Measurements from ENCODE around the gene ENPP6.
A peak's percentile ranks its signal among the peaks of the same experiment; 100 is the strongest.

ENPP6 gene

DNA sequence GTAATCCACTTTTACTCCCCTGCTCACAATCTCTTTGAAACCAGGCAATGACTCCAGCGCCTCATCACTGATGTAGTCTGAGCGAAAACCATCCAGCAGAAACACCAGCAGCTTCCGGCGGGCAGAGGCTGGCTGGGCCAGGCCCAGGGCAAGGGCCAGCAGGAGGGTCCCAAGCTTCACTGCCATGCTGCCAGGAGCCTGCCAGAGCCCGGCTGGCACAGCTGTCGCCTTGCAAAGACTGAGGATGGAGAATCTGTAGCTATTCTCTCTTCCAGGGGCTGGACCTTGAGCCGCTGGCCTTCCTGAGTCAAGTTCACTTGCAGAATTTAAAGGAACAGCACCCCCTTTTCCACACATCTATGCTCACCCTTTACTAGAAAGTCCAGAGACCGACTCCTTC is at the start of gene ENPP6:
TSS of gene ENPP6 (minus strand) at position 240 of the 400 bp plus-strand sequence. CDS start at position 186, 54 bp downstream.
- Histone ChIP-seq H3K4me3 (no peak within 1 kb of the TSS), H3K27ac (no peak within 1 kb of the TSS)

DNA sequence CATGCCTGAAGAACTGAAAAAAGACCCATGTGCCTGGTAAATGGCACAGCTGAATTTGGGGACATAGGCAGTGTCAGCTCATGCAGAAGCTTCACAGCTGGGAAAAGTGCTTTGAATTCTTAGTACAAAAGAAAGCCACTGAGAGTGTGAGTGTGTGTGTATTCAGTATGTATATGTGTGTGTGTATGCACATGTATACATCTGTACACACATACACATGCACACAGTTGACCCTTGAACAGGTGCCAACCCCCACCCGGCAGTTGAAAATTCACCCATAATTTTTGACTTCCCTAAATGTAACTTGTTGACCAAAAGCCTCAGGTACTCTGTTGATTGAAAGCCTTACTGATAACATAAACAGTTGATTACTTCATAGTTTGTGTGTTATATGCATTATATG is 49.5 kb upstream of the ENPP6 start:
- H3K27ac ChIP-seq: peak overlapping the region in 15 of 21 experiments; percentile 35 to 98 (median 84)
- H3K4me3 ChIP-seq: peak overlapping the region in 1 of 7 experiments; percentile 43

DNA sequence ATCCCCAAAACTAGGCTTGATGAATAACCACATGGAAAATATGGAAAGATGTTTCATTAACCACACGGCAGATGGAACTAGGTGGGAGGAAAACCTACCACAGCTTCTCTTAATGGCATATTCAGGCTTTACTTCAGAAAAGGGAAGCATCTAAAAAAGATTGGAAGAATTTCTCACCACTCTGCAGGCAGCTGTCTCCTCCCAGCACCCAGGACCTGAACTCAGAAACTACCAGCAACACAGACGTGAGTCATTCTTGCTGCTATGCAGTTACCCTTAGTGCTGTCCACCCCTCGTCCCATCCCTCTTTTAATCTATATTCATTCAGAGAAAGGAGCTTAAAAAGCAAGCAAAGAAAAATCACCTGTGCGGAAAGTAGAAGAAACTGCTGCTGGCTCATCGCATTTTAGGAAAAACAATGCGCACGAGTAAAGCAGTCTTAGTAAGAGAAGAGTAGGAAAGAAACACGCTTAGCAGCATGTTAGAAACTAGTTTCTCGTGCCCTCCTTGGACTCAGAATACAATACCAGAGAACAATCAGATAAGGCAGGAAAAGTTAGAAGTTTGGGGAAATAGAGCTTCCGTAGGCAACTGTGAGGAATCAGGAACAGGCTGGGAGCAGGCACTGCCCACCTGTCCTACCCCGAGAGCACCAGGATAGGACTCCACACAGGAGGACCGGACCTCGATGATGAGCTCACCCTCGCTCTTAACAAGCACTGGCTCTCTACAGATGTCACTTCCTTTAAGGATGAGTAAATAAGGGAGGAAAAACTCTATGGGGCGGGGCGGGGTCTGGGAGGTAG is 48.1 kb upstream of the ENPP6 start:
- H3K27ac ChIP-seq: peak overlapping the region in 9 of 21 experiments; percentile 1 to 98 (median 37)
- H3K4me3 ChIP-seq: no peak overlapping the region

DNA sequence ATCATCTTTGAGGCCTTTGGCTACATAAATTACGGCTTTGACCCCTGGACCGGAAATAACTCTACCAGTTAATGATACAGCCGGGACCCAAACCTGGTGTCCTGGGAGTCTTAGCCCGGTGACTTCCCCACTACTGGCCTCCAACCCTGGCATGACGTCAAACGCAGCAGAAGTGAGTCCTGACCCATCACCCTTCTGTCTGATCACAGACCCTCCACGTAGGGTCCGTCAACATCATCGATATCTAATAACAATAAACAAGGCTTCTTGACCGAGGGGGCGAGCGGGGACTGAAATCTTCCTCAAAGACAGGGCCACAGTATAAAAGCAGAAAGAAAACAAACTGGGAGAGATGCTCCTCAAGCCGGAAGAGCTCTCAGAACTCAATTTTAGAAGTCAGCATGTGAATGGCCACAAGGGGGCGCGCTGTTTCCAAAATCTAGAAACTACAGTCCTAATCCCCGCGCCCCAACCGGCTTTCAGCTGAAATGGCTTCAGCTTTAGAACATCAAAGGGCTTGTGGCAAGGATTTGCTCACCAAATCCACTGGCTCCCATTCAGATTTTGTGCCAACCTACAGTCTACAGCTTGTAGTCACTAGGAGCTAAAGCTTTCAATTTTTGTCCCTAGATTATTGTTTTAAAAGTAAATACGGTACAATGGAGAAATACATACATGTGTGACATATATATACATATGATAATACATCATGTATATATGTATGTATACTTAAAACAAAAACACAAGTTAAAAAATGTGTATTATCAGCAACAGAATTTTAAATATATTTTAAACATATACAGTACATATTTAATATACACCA is 46.4 kb upstream of the ENPP6 start:
- Histone ChIP-seq H3K27ac (no peak overlapping the region), H3K4me3 (no peak overlapping the region)

DNA sequence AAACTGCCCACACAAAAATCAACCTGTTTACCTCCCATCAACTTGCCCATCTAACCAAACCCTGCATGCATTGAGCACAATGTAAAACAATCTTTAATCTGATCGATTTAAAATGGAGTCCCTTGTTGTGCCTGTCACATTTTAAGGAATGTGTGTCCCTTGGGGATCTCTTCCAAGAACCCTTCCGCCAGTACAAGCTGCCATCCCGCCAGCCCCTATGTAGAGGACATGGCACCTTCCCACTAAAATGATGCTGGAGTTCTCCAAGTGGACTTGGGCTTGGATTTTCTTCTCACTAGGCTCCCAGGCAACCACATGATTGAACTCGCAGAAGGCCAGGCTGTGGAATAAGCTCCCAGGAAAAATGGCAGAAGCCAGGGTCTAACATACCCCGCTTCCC is 45.8 kb upstream of the ENPP6 start:
- no peak overlapping the region for H3K4me3 ChIP-seq
- H3K27ac ChIP-seq: no peak overlapping the region

DNA sequence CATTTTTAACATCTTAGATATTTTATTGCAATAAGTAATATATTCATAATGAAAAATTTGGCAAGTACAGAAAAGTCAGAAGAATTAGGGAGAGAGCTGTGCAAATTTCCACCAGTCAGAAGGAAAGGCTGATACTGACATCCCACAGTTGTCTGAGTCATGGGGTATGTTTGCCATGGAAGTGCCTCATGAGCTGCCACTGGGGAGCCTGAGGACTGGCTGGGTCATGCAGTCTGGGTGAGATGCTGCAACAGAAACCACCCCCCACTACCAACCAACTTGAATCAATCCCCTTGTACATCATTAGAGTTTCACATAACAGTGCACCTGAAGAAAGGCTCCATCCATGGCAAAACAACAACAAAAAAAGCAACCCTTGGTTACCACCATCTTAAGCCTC is 45.2 kb upstream of the ENPP6 start:
- H3K27ac ChIP-seq: no peak overlapping the region
- no peak overlapping the region for H3K4me3 ChIP-seq

DNA sequence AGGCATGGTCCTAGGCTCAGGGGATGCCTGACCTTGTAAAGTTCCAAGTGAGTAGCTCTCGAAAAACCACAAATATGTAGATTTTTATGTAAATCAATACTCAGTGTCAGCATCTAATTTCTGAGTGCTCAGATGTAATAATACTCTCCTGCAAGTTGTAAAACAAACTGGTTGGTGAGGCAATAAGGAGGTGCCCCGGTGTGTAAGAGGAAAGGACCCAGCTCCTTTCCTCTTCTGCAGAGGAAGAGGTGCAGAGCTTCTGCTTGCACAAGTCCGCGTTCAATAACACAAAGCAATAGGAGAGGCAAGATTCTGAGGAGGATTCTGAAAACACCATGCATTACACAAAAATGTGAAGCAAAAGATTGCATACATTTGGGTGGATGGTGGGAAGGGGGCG is 43.6 kb upstream of the ENPP6 start:
- H3K27ac ChIP-seq: no peak overlapping the region
- H3K4me3 ChIP-seq: no peak overlapping the region

DNA sequence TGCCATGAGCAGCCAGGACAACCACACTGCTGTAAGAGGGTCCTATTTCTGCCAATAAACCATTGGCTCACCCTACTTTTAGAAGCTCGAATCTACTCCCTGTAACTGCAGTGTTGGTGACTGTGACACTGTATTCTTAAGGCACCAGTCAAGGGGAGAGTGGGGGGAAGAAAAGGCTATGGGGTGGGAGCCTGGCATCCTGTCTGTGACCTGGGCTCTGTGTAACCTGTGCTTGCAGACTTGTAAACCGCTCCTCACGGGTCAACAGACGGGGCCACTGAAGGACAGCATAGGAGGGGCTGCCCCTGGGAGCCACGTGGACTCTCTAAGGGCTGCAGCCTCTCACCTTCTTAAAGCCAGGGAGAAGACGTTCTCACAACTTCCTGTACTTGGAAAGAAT is 42.2 kb upstream of the ENPP6 start:
- no peak overlapping the region for H3K4me3 ChIP-seq

DNA sequence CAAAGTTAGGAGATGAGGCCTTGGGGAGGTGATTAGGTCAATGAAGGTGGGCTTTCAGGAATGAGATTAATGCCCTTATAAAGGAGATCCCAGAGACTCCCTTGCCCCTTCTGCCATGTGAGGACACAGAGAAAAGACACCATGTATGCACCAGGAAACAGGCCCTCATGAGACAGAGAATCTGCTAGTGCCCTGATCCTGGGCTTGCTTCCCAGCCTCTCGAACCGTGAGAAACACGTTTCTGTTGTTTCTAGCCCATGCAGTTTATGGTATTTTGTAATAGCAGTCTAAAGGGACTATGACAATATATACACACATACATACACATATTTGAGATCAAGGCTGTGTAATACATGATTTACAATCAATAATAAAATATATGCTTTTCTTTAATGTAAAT is 41.4 kb upstream of the ENPP6 start:
- Histone ChIP-seq H3K27ac (no peak overlapping the region), H3K4me3 (no peak overlapping the region)

More for the DNA sequence above, 42.2 kb upstream of the ENPP6 start:
- H3K27ac ChIP-seq: no peak overlapping the region

DNA sequence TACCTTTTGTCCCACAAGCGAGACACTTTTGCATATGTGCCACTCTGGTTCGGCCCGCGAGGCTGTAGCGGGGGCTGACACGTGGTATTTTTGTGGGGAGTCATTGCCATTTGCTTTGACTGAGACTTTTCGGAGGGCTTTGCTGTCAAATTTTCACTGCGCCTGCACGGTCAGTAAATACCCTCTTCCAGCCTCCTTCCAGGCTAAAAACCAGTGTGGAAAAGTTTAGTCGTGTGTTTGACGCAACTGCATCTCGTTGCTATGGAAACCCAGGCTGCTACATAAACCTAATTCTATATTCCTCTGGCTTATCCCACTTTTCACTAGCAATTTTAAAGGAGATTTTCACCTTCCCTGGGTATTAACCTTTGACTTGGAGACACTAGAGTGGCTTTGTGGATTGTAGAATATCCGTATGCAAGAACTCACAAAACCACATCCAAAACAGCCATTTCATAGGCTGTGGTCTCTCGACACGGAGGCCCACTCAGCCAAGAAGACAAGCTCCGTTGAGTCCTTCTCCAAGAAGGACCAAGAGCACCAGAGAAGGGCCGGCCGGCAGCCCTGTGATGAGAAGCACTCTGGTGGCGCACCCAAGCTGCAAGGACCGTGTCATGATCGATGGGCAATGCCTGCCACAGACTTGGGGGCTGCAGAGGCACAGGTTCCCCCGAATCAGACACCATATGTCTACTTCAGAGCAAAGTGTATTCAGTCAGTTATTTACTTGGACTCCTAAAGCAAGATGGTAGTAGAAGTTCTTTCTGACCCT is 38.4 kb upstream of the ENPP6 start:
- H3K4me3 ChIP-seq: no peak overlapping the region
- H3K27ac ChIP-seq: no peak overlapping the region

DNA sequence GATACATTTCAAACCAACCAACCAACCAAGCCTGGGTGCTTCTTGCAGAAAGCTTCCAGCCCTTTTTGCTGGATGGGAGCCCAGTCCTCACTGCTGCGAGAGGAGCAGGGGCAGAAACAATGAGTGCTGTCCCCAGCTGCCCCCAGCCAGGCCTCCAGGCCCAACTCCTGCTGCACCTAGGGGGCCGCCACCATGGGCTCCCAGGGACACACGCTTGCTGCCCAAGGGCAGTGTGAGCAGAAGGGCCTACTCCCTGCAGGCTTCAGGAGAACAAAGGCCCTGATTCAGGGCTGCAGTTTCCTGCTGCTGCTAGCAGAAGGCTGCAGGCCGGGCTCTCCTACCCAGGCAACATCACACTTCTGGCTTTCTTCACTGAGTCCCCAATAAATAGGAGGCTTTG is 37.7 kb upstream of the ENPP6 start:
- no peak overlapping the region for H3K27ac ChIP-seq

DNA sequence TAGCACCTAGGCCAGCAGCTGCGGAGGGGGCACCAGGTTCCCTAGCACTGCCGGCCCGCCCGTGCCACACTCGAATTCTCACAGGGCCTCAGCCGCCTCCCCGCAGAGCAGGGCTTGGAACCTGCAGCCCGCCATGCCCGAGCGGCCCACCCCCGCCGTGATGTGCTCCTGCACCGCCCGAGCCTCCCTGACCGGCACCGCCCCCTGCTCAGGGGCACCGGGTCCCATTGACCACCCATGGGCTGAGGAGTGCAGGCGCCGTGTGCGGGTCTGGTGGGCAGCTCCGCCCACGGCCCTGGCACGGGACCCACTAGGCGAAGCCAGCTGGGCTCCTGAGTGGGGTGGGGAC is 35.4 kb upstream of the ENPP6 start:
- H3K4me3 ChIP-seq: no peak overlapping the region
- no peak overlapping the region for H3K27ac ChIP-seq

More for the DNA sequence above, 37.7 kb upstream of the ENPP6 start:
- no peak overlapping the region for H3K4me3 ChIP-seq

DNA sequence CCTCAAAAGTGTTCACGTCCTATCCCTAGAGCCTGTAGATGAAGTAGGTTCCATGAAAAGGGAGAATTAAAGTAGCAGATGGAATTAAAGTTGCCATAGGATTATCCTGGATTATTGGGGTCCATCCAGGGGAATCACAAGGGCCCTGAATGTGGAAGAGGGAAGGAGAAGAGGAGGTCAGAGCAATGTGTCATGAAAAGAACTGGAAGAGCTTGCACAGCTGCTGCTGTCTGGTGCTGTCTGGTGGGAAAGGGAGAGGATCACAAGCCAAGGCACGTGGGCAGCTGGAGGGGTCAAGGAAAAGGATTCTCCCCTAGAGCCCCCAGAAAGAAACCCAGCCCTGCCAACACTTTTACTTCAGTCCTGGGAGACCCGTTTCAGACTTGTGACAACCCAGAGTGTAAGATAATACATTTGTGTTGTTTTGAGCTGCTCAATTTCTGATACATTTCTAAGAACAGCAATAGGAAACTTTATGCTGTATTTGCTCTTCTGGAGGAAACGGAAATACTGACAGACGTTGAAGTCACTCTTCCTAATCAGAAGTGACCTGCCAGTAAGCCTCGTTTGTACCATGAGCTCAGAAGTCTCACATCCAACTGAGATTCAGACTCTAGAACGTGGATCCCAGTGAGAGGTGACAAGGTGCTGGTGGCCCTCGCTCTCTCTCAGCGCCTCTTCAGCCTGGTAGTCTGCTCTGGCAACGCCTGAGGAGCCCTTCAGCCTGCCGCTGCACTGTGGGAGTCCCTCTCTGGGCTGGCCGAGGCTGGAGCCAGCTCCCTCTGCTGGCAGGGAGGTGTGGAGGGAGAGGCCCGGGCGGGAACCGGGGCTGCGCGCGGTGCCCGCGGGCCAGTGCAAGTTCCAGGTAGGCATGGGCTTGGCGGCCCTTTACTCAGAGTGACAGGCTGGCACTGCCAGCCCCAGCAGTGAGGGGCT is 34.7 kb upstream of the ENPP6 start:
- H3K4me3 ChIP-seq: no peak overlapping the region
- H3K27ac ChIP-seq: no peak overlapping the region

DNA sequence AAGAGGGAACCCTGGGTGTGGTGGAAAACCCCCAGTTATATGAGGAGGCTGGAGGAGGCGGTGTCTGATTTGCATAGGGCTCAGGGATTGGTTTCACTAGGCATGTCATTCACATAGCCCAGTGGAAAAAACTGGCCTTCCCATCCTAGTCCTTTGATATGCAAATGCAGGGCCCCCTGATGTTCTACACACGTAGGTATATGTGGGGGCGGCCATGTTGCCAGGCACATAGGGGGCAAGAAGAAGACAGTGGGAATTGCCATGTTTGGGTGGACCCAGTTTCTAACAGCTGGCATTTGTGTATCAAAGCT is 34.0 kb upstream of the ENPP6 start:
- Histone ChIP-seq H3K27ac (no peak overlapping the region), H3K4me3 (no peak overlapping the region)

DNA sequence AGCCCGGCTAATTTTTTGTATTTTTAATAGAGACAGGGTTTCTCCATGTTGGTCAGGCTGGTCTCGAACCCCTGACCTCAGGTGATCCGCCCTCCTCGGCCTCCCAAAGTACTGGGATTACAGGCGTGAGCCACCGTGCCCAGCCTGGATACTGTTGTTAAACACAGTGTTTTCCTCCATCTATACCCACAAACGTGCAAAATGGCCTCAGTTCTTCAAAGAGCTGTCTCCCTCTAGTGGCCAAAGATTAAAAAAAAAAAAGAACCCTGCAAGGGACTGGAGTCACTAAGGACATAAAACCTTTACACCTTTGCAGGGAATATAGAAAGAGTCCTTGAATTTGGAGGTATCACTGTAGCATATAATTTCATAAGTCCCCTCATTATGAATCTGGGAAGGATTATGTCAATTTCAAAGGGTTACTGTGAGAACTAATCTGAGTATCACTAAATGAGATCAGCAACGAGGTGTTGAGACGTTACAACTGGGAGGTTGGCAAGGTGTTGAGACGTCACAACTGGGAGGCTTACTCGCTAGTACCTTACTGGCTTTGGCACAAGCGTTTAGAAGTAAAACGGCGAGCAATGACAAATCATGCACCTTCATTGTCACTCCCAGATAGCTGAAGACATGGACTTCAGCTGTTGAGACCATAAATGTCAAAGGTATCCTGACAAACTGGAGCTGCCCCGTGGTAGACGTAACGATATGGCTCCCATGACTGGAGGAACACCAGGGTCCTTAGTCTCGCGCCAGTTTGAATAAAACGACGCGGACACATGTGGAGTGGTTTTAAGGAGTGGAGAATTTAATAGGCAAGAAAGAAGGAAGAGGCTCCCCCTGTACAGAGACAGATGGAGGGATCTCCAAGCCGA is 33.4 kb upstream of the ENPP6 start:
- H3K4me3 ChIP-seq: no peak overlapping the region
- H3K27ac ChIP-seq: no peak overlapping the region

DNA sequence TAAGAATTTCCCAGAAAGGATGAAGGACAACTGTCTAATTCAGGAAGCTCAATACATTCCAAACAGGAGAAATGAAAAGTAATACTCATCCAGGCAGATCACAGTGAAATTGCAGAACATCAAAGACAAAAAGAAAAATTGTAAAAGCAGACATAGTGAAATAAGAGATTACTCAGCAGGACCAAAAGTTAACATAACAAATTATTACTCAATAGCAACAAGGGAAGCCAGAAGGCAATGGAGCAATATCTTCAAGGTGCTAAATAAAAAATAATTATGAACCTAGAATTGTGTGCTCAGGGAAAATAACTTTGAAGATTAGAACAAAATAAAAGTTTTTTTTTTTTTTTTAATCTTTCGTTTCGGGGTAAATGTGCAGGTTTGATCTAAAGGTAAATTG is 30.5 kb upstream of the ENPP6 start:
- no peak overlapping the region for H3K4me3 ChIP-seq
- no peak overlapping the region for H3K27ac ChIP-seq

DNA sequence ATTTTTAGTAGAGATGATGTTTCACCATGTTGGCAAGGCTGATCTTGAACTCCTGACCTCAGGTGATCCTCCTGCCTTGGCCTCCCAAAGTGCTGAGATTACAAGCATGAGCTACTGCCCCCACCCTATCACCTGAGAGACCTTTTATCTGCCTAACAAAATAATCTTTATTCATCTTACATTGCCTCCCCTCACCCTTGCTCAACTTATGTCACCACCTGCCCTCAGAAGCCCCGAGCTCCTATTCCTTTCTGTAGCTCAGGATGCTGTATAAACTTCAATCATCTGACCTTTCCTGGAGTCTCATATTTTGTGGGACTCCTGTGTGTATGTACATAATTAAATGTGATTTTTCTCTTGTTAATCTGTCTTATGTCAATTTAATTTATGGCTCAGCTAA is 29.7 kb upstream of the ENPP6 start:
- Histone ChIP-seq H3K27ac (no peak overlapping the region), H3K4me3 (no peak overlapping the region)

DNA sequence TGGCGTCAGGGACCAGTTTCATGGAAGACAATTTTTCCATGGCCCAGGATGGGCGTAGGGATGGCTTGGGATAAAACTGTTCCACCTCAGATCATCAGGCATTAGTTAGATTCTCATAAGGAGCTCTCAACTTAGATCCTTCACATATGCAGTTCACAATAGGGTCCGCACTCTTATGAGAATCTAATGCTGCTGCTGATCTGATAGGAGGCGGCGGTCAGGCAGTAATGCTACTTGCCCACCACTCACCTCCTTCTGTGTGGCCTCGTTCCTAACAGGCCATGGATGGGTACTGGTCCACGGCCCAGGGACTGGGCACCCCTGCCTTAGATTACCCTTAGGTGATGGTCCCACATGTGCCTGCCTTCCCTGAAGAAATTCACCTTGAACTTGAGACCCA is 28.8 kb upstream of the ENPP6 start:
- Histone ChIP-seq H3K4me3 (no peak overlapping the region), H3K27ac (no peak overlapping the region)
